HG03139 (cell line): ENCODE data around the gene RAD50.
"Not testable (repeated sequence)": the region's sequence is repeated elsewhere in the genome, so short reads cannot be mapped to it uniquely, and the experiment has no call there.

Experiments used
- ATAC-seq: cut with Tn5 transposase; IDR thresholded peaks from one replicate; pipeline ENCODE4 v1.9.1; 2021; ENCODE audit not compliant: unreplicated experiment

RAD50 gene

DNA sequence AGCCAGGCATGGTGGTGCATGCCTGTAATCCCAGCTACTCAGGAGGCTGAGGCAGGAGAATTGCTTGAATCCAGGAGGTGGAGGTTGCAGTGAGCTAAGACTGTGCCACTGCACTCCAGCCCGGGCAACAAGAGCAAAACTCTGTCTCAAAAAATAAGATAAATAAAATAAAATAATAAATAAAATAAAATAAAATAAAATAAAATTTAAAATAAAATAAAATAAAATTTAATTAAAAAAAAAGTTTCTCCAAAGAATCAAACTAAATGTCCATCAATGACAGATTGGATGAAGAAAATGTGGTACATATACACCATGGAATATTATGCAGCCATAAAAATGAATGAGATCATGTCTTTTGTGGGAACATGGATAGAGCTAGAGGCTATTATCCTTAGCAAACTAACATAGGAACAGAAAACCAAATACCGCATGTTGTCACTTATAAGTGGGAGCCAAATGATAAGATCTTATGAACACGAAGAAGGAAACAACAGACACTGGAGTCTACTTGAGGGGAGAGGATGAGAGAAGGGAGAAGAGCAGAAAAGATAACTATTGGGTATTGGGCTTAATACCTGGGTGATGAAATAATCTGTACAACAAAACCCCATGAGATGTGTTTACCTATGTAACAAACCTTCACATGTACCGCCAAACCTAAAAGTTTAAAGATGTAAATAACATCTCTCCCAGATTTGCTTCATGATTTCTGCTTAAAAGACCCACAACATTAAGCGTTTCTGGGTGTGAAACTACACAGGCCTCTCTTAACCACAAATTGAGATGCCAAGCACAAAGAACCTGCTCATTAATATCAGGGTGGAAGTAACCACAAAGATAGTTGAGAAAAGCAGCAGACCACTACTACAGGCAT is 135.2 kb downstream of the RAD50 start:
- ATAC-seq: not testable (repeated sequence)

DNA sequence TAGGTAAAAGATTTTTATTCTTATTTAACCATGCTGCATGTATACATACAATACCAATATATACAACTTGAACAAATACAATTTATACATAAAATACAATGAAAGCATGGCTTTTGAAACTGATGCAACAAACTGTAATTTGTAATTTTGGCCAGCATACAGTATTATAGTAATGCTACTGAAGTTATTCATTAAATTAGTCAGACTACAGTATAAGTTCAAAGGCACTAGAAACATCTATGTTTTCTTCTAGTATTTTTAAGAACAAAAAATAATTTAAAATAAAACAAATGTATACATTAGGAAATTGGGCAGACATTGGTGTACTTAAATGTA is 135.8 kb downstream of the RAD50 start:
- no peak for ATAC-seq
